Measurements from ENCODE around the gene TBC1D24. TPM values are rescaled to one million over a fixed set of nuclear protein-coding genes. Genes with fewer than 3 reads are reported as not detected.
A peak's percentile ranks its signal among the peaks of the same experiment; 100 is the strongest.

The TBC1D24 gene
- polyA plus RNA-seq, 3 donors: 0.76 to 5.9 (median 2.1) TPM

GRCh38 chr16:2460916-2461315 lies 14.0 kb upstream of the TBC1D24 start:
- Histone ChIP-seq H3K9me3 (replicated peaks in 1 of 2; ENCODE audit: control insufficient read depth in 1 of 2, insufficient read depth in 1 of 2, low read length in 2 of 2) (no peaks in the 10 kb centered on the region), H3K4me2 (replicated peaks; ENCODE audit: extremely low read depth, low read length, poor library complexity, severe bottlenecking) (no peak overlapping the region), H3K4me3 (replicated peaks in 1 of 3; ENCODE audit: low read depth in 2 of 3, low read length in 3 of 3) (no peak overlapping the region), H2AFZ (ENCODE audit: insufficient read depth, low read depth, low read length, poor library complexity, severe bottlenecking) (no peak overlapping the region), H3K36me3 (replicated peaks in 1 of 2; ENCODE audit: control insufficient read depth in 1 of 2, insufficient read depth in 2 of 2, low read length in 2 of 2) (peaks cover 14 to 20% of the 10 kb centered on the region in 2 donors), H4K20me1 (ENCODE audit: insufficient read depth, low read length) (no peaks in the 10 kb centered on the region), H3K27me3 (ENCODE audit: control insufficient read depth in 2 of 2, insufficient read depth in 2 of 2, low read length in 2 of 2) (no peaks in the 10 kb centered on the region), H3K4me1 (ENCODE audit: control insufficient read depth in 1 of 2, insufficient read depth in 2 of 2, low read length in 2 of 2) (peaks cover 13 to 32% of the 10 kb centered on the region in 2 donors), H3K27ac (ENCODE audit: low read depth in 1 of 2, low read length in 2 of 2) (no peak overlapping the region), H3K9ac (ENCODE audit: insufficient read depth, low read length, poor library complexity, severe bottlenecking) (no peak overlapping the region), H3K79me2 (ENCODE audit: insufficient read depth, low read length) (no peaks in the 10 kb centered on the region)
- Mint-ChIP-seq H3K4me1 (peaks cover 19% of the 10 kb centered on the region), H3K9me3 (no peaks in the 10 kb centered on the region), H3K4me3 (no peak overlapping the region), H3K36me3 (peaks cover 11 to 20% of the 10 kb centered on the region in 2 donors), H3K27ac (no peak overlapping the region), H3K27me3 (ENCODE audit: low read depth in 3 of 3) (peaks cover under 1 to 2% (median 1%) of the 10 kb centered on the region in 3 donors)
- TF ChIP-seq CTCF (IDR thresholded peaks at IDR 0.05): no peak
- no peak for DNase-seq
- WGBS (ENCODE audit: insufficient coverage): 96% methylated on average over 8 of the region's 13 CpGs
- intact Hi-C loops (cut with micrococcal nuclease): loop anchor here in 1 of 2 donors (5.0 kb wide), 1 partner anchor 34 kb away; the partner anchor contains the start of gene CCNF

- WGBS (ENCODE audit: insufficient coverage): 93% methylated on average over 23 of the region's 23 CpGs
- H4K20me1 ChIP-seq (ENCODE audit: insufficient read depth, low read length): no peaks in the 10 kb centered on the region
- H3K9me3 ChIP-seq (replicated peaks in 1 of 2; ENCODE audit: control insufficient read depth in 1 of 2, insufficient read depth in 1 of 2, low read length in 2 of 2): peaks cover 0 to 3% of the 10 kb centered on the region in 2 donors
- H3K27ac Mint-ChIP-seq: peak overlapping the region in 1 of 7 donors; percentile 30
- peaks cover 0 to 2% (median 0%) of the 10 kb centered on the region in 7 donors for H3K9me3 Mint-ChIP-seq
- H3K27me3 Mint-ChIP-seq (ENCODE audit: low read depth in 3 of 3): peaks cover 9 to 14% (median 14%) of the 10 kb centered on the region in 3 donors
- peaks cover 2 to 6% of the 10 kb centered on the region in 2 donors for H3K36me3 ChIP-seq (replicated peaks in 1 of 2; ENCODE audit: control insufficient read depth in 1 of 2, insufficient read depth in 2 of 2, low read length in 2 of 2)
- H3K4me1 Mint-ChIP-seq: peaks cover 19% of the 10 kb centered on the region
- intact Hi-C loops (cut with micrococcal nuclease): loop anchor here in 1 of 2 donors (5.0 kb wide), 1 partner anchor 35 kb away; the partner anchor contains the start of gene CCNF
- peaks cover 6 to 7% of the 10 kb centered on the region in 2 donors for H3K36me3 Mint-ChIP-seq
- H3K4me1 ChIP-seq (ENCODE audit: control insufficient read depth in 1 of 2, insufficient read depth in 2 of 2, low read length in 2 of 2): peaks cover 13 to 34% of the 10 kb centered on the region in 2 donors
- DNase-seq: no peak
- H3K4me2 ChIP-seq (replicated peaks; ENCODE audit: extremely low read depth, low read length, poor library complexity, severe bottlenecking): no peak overlapping the region
- H3K79me2 ChIP-seq (ENCODE audit: insufficient read depth, low read length): no peaks in the 10 kb centered on the region
- H3K4me3 Mint-ChIP-seq: no peak overlapping the region
- H3K27me3 ChIP-seq (ENCODE audit: control insufficient read depth in 2 of 2, insufficient read depth in 2 of 2, low read length in 2 of 2): peaks cover 2 to 8% of the 10 kb centered on the region in 2 donors
- TF ChIP-seq CTCF (IDR thresholded peaks at IDR 0.05): no peak
- no peak overlapping the region for H3K4me3 ChIP-seq (replicated peaks in 1 of 3; ENCODE audit: low read depth in 2 of 3, low read length in 3 of 3)
- no peak overlapping the region for H3K9ac ChIP-seq (ENCODE audit: insufficient read depth, low read length, poor library complexity, severe bottlenecking)
- no peak overlapping the region for H3K27ac ChIP-seq (ENCODE audit: low read depth in 1 of 2, low read length in 2 of 2)
- H2AFZ ChIP-seq (ENCODE audit: insufficient read depth, low read depth, low read length, poor library complexity, severe bottlenecking): no peak overlapping the region
Measured at GRCh38 chr16:2462031-2462866, 12.7 kb upstream of the TBC1D24 start.
